Pancreas (tissue), 10 donors: ENCODE data around the gene PARD6A. TPM values are rescaled to one million over a fixed set of nuclear protein-coding genes. Genes with fewer than 3 reads are reported as not detected.
A peak's percentile ranks its signal among the peaks of the same experiment; 100 is the strongest.

Source experiments
- ATAC-seq, 4 donors: fragments of 200-7000 bp; cut with Tn5 transposase; one replicate each; pipeline versions ENCODE4 v1.8.0 to v1.9.1; 2020; ENCODE audit warnings: mild to moderate bottlenecking in 4 of 4, moderate library complexity in 4 of 4
- DNase-seq, 6 donors: peaks; one replicate each; pipeline ENCODE4 v3.0.0-alpha.2; 2020
- FAIRE-seq: peaks from 2 replicates; lab custom pipeline; 2012; peaks lifted over from hg19 to GRCh38; lab: Jason Lieb, UNC
- H3K27ac ChIP-seq, 4 donors: fragments of 200-600 bp; sonication (generic); 1 replicate in 3 of 4; 2 replicates in 1 of 4; pipeline versions ENCODE4 v1.5.0 to v1.8.0; 2020
- H3K27me3 ChIP-seq, 4 donors: fragments of 200-600 bp; one replicate each; pipeline ENCODE4 v1.8.0; 2021
- H3K36me3 ChIP-seq, 3 donors: fragments of 200-600 bp; sonication (generic) in 1 of 3; one replicate each; pipeline versions ENCODE4 v1.5.0 to v1.8.0; 2020 to 2021
- H3K4me1 ChIP-seq, 3 donors: fragments of 200-600 bp; one replicate each; pipeline ENCODE4 v1.8.0; 2021
- H3K4me3 ChIP-seq, 4 donors: fragments of 200-600 bp; sonication (generic) in 2 of 4; one replicate each; pipeline versions ENCODE4 v1.5.0 to v1.8.0; 2020 to 2021
- H3K9me3 ChIP-seq, 4 donors: fragments of 200-600 bp; one replicate each; pipeline ENCODE4 v1.8.0; 2021
- WGBS, 2 donors: extraction: QIAGEN DNeasy Blood & Tissue Kit; methylation state at CpG; one replicate each; pipeline ENCODE4 v1.1.7; 2013; 5-methylcytosine and 5-hydroxymethylcytosine counted together
- intact Hi-C, 3 donors: fragments of 100-400 bp; cut with DNase I; formaldehyde crosslinking; loops; one replicate each; pipeline versions ENCODE4 v1.11.1 to v1.14.2; 2022
- polyA plus RNA-seq, 2 donors: library from polyadenylated mRNA; stranded (reverse); fragments of 200-250 nt; gene quantifications; one replicate each; pipeline ENCODE4 v1.2.3, GENCODE V29; 2013
- total RNA-seq, 6 donors: library from RNA; stranded (reverse); fragmentation: NEBNext Ultra II Directional in 4 of 6; extraction: Animal tissue kit (Norgen Biotek cat#: 25700) in 4 of 6; gene quantifications; one replicate each; pipeline versions ENCODE4 v1.2.1 to v1.2.4, GENCODE V29; 2021 to 2023
- TF ChIP-seq, protein P1 (sequence below), 4 donors: fragments of 200-600 bp; sonication (generic) in 3 of 4; IDR thresholded peaks; one replicate each; pipeline versions ENCODE4 v1.5.0 to v1.8.0; 2021; ENCODE audit warnings: antibody characterized with exemption in 4 of 4
- donor health status: healthy with polysubstance abuse.
- donor health status: DM: no; HTN: no; CAD: no; lungs with moderate emphysema.
- donor health status: DM: no; HTN: no; CAD: no.
- donor health status: control.
- donor health status: control.
- donor health status: Bipolar disorder and iron deficiency.
- donor health status: DM: yes; HTN: yes; CAD: no.
- donor health status: DM: no; HTN: no; CAD: no.
- donor health status: DM: no; HTN: no; CAD: no.
- donor health status: DM: yes; HTN: yes; CAD: no.

PARD6A gene
- total and polyA plus RNA-seq, 8 donors = 8.6 to 18.2 (median 14.9) TPM

DNA sequence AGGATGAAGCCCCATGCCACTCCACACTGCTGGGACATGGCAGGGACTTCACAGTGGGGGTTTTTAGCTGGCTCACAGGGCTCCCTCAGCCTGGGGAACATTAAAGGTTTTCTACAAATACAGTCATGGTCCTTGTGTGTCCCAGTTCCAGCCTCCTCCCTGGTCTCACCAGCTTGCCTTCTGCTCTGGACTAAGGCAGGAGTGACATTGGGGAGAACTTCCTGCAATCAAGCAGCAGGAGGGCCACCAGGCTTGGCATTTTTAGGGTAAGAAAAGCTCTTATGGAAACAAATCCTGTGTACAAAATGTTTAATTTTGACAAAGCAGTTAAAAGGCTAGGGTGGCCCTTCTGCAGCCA is 1.9 kb downstream of the PARD6A start:
- peaks cover 29 to 41% (median 39%) of the 10 kb centered on the region in 3 donors for H3K4me1 ChIP-seq
- no peak overlapping the region for H3K4me3 ChIP-seq
- H3K27ac ChIP-seq = peak overlapping the region in 2 of 4 donors; percentile 71 to 82
- H3K9me3 ChIP-seq = no peaks in the 10 kb centered on the region
- FAIRE-seq (no peak), DNase-seq (no peak), ATAC-seq (no peak)
- H3K27me3 ChIP-seq = no peaks in the 10 kb centered on the region
- no peaks in the 10 kb centered on the region for H3K36me3 ChIP-seq
- intact Hi-C loops = loop anchor here in 1 of 3 donors (10.0 kb wide), 1 partner anchor 138 kb away; the partner anchor contains the start of gene RIPOR1
- TF ChIP-seq, protein P1, sequence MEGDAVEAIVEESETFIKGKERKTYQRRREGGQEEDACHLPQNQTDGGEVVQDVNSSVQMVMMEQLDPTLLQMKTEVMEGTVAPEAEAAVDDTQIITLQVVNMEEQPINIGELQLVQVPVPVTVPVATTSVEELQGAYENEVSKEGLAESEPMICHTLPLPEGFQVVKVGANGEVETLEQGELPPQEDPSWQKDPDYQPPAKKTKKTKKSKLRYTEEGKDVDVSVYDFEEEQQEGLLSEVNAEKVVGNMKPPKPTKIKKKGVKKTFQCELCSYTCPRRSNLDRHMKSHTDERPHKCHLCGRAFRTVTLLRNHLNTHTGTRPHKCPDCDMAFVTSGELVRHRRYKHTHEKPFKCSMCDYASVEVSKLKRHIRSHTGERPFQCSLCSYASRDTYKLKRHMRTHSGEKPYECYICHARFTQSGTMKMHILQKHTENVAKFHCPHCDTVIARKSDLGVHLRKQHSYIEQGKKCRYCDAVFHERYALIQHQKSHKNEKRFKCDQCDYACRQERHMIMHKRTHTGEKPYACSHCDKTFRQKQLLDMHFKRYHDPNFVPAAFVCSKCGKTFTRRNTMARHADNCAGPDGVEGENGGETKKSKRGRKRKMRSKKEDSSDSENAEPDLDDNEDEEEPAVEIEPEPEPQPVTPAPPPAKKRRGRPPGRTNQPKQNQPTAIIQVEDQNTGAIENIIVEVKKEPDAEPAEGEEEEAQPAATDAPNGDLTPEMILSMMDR (IDR thresholded peaks at IDR 0.05) = no peak

DNA sequence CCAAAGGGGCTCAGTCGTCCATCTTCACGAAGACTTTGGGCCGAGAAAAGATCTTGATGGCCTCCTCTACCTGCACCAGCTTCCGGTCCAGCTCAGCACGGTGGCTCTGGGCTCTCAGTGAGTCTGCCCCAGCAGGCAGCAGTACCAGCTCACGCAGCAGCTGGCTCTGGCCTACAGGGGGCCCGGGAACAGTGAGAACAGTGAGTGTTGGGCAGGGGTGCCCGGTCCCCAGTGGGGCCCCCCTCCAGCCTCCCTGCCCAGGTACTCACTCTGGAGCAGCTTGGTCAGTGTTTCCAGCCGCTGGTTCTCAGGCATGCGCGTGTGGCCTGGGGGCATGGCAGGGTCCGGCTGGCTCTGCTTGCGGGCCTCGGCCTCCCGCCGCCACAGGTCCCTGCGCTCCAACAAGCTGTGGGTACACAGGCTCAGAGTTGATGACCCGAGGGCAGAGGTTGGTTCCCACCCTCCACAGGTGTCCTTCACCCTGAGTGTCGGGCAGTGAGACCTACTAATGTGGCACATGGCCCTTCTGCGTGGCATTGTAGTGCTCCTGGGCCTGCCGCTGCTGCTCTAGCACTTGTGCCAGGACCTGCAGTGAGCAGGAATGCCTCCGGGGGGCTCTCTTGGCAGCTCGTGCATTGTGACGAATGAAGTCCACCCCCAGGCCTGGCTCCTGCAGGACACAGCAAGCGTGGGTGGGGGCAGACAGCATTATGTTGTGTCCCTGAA is 2.6 kb downstream of the PARD6A start:
- no peaks in the 10 kb centered on the region for H3K36me3 ChIP-seq
- H3K27me3 ChIP-seq = no peaks in the 10 kb centered on the region
- H3K9me3 ChIP-seq = no peaks in the 10 kb centered on the region
- 35 to 48% methylated on average over 25 of the region's 25 CpGs for WGBS, 2 donors
- ATAC-seq (no peak), DNase-seq (peak in 5 of 6 donors; percentile 51 to 88 (median 63)), FAIRE-seq (no peak)
- TF ChIP-seq, protein P1 (IDR thresholded peaks at IDR 0.05) = no peak
- H3K27ac ChIP-seq = peak overlapping the region; percentile 69 to 84 (median 76)
- H3K4me1 ChIP-seq = peaks cover 31 to 43% (median 39%) of the 10 kb centered on the region in 3 donors
- H3K4me3 ChIP-seq = peak overlapping the region in 2 of 4 donors; percentile 19 to 83
- intact Hi-C loops = loop anchor here in 1 of 3 donors (10.0 kb wide), 1 partner anchor 139 kb away; the partner anchor contains the start of gene RIPOR1

DNA sequence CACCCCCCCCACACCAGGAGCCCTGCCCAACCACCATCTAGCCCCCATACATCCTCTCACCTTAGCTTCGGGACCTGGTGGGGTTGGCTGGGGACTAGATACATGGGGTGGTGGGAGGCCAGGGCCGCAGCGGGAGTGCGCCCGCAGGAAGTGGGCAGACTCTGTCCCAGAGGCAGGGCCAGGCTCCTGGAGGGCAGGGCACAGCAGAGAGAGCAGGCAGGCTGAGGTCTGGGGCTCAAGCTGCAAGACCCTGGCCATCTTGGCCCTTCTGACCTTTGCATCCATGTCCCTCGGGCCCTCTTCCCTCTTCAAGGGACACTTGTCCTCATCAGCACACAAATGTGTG is 3.1 kb downstream of the PARD6A start:
- H3K27me3 ChIP-seq = no peaks in the 10 kb centered on the region
- peaks cover 31 to 43% (median 39%) of the 10 kb centered on the region in 3 donors for H3K4me1 ChIP-seq
- FAIRE-seq (no peak), DNase-seq (peak in 1 of 6 donors; percentile 81), ATAC-seq (no peak)
- peak overlapping the region; percentile 69 to 84 (median 76) for H3K27ac ChIP-seq
- no peaks in the 10 kb centered on the region for H3K36me3 ChIP-seq
- H3K9me3 ChIP-seq = no peaks in the 10 kb centered on the region
- intact Hi-C loops = loop anchor here in 1 of 3 donors (10.0 kb wide), 1 partner anchor 139 kb away; the partner anchor contains the start of gene RIPOR1
- H3K4me3 ChIP-seq = peak overlapping the region in 2 of 4 donors; percentile 19 to 83
- TF ChIP-seq, protein P1 (IDR thresholded peaks at IDR 0.05) = no peak
- 45 to 55% methylated on average over 6 of the region's 6 CpGs for WGBS, 2 donors

DNA sequence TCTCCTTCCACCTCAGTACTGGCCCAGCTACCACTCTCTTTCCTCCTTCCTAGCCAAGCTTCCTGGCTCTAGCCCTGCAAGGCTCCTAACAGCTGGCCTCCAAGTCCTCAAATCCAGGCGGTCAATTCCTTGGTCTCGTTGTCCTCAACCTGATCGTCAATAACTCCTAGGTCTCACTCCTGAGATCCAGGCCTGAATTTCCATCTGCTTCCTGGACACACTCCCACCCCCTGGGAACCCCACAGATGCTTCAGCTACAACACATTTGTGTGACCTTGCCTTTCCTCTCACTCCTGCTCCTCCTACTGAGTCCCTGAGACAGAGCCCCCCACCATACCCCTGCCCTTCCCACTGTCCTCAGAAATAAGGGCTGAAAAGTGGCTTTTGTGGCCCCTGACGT is 3.5 kb downstream of the PARD6A start:
- ATAC-seq (peak; percentile 11 to 31 (median 30)), DNase-seq (peak; percentile 67 to 94 (median 87)), FAIRE-seq (no peak)
- no peaks in the 10 kb centered on the region for H3K9me3 ChIP-seq
- 26 to 37% methylated on average over 4 of the region's 4 CpGs for WGBS, 2 donors
- TF ChIP-seq, protein P1 (IDR thresholded peaks at IDR 0.05) = no peak
- H3K4me1 ChIP-seq = peaks cover 31 to 39% (median 39%) of the 10 kb centered on the region in 3 donors
- peak overlapping the region; percentile 69 to 84 (median 76) for H3K27ac ChIP-seq
- intact Hi-C loops = loop anchor here in 1 of 3 donors (10.0 kb wide), 1 partner anchor 139 kb away; the partner anchor contains the start of gene RIPOR1
- no peaks in the 10 kb centered on the region for H3K36me3 ChIP-seq
- H3K27me3 ChIP-seq = no peaks in the 10 kb centered on the region
- peak overlapping the region in 2 of 4 donors; percentile 83 to 86 for H3K4me3 ChIP-seq
